SK-N-SH (cell line): ENCODE data around the gene PHYKPL. TPM values are rescaled to one million over a fixed set of nuclear protein-coding genes. Genes with fewer than 3 reads are reported as not detected.

Source experiments
- CTCF ChIA-PET: fragments of 300-600, 350-600 bp; formaldehyde crosslinking; extraction: SDS; loops from one replicate; lab custom pipeline; 2021; lab: Yijun Ruan, JAX
- POLR2A ChIA-PET: fragments of 350-600 bp; sonication (Branson Sonifier 250); formaldehyde crosslinking; extraction: SDS; loops from one replicate; lab custom pipeline; 2020; ENCODE audit warnings: antibody characterized with exemption, inconsistent platforms; lab: Yijun Ruan, JAX
- DNase-seq: peaks from one replicate; pipeline ENCODE4 v3.0.0; 2012
- H2AFZ ChIP-seq: fragments of 200-600 bp; sonication (generic); 2 replicates; pipeline ENCODE4 v1.8.1; 2016; ENCODE audit warnings: antibody characterized with exemption, mild to moderate bottlenecking, low read depth
- H3F3A ChIP-seq: fragments of 200-600 bp; sonication (generic); replicated peaks from 2 replicates; pipeline ENCODE3; 2016; ENCODE audit warnings: antibody characterized with exemption, mild to moderate bottlenecking; ENCODE audit not compliant: insufficient read depth
- H3K27ac ChIP-seq, 2 experiments: fragments of 200-500 bp in 1 of 2; fragments of 200-600 bp in 1 of 2; sonication (Bioruptor generic) in 1 of 2; sonication (generic), shearing (Covaris generic) in 1 of 2; 2 replicates each; pipeline versions ENCODE4 v1.5.1 to v1.6.1; 2014 to 2016; ENCODE audit warnings: low read depth in 2 of 2, inconsistent platforms in 1 of 2, low read length in 1 of 2, mild to moderate bottlenecking in 1 of 2, mixed read lengths in 1 of 2
- H3K27me3 ChIP-seq: fragments of 200-600 bp; sonication (generic), shearing (Covaris generic); 2 replicates; pipeline ENCODE4 v1.6.1; 2016; ENCODE audit warnings: mixed run types; ENCODE audit not compliant: insufficient read depth
- H3K36me3 ChIP-seq, 2 experiments: fragments of 200-500 bp in 1 of 2; fragments of 200-600 bp in 1 of 2; sonication (Bioruptor generic) in 1 of 2; sonication (generic) in 1 of 2; replicated peaks in 1 of 2; 2 replicates each; pipeline versions ENCODE3 to v1.5.1; 2014 to 2016; ENCODE audit warnings: low read length in 1 of 2, mild to moderate bottlenecking in 1 of 2; ENCODE audit not compliant: insufficient read depth in 2 of 2, control insufficient read depth in 1 of 2
- H3K4me1 ChIP-seq, 2 experiments: fragments of 200-500 bp in 1 of 2; fragments of 200-600 bp in 1 of 2; sonication (Bioruptor generic) in 1 of 2; sonication (generic), shearing (Covaris generic) in 1 of 2; 2 replicates each; pipeline versions ENCODE4 v1.5.1 to v1.6.1; 2014 to 2016; ENCODE audit warnings: low read depth in 1 of 2, low read length in 1 of 2, mixed run types in 1 of 2; ENCODE audit not compliant: insufficient read depth in 2 of 2, control insufficient read depth in 1 of 2
- H3K4me2 ChIP-seq: fragments of 200-600 bp; sonication (generic), shearing (Covaris generic); 2 replicates; pipeline ENCODE4 v1.6.1; 2017; ENCODE audit warnings: mixed run types
- H3K4me3 ChIP-seq, 2 experiments: fragments of 200-500 bp in 1 of 2; fragments of 200-600 bp in 1 of 2; sonication (Bioruptor generic) in 1 of 2; sonication (generic), shearing (Covaris generic) in 1 of 2; 2 replicates each; pipeline versions ENCODE4 v1.5.1 to v1.8.1; 2014 to 2016; ENCODE audit warnings: low read depth in 2 of 2, inconsistent platforms in 1 of 2, low read length in 1 of 2, mild to moderate bottlenecking in 1 of 2, mixed read lengths in 1 of 2, moderate library complexity in 1 of 2
- H3K79me2 ChIP-seq: fragments of 200-600 bp; sonication (generic); 2 replicates; pipeline ENCODE4 v1.8.1; 2017; ENCODE audit warnings: mild to moderate bottlenecking; ENCODE audit not compliant: insufficient read depth
- H3K9ac ChIP-seq: fragments of 200-600 bp; sonication (generic); 2 replicates; pipeline ENCODE4 v1.6.1; 2017; ENCODE audit warnings: mixed run types
- H3K9me2 ChIP-seq: fragments of 200-600 bp; sonication (generic); 2 replicates; pipeline ENCODE4 v1.6.1; 2017; ENCODE audit warnings: mixed run types
- H3K9me3 ChIP-seq: fragments of 200-600 bp; sonication (generic); 2 replicates; pipeline ENCODE4 v1.6.1; 2017; ENCODE audit warnings: mixed run types, mild to moderate bottlenecking, moderate library complexity
- H4K20me1 ChIP-seq: fragments of 200-600 bp; sonication (generic); 2 replicates; pipeline ENCODE4 v1.6.1; 2017; ENCODE audit warnings: mild to moderate bottlenecking, mixed run types; ENCODE audit not compliant: insufficient read depth
- CHD2 ChIP-seq: fragments of 150-350 bp; IDR thresholded peaks from 2 replicates; pipeline ENCODE4 v1.6.1; 2018; ENCODE audit warnings: low read length; ENCODE audit not compliant: partially characterized antibody
- CTCF ChIP-seq: fragments of 200-600 bp; sonication (generic); IDR thresholded peaks from 2 replicates; pipeline ENCODE4 v1.6.1; 2017; ENCODE audit warnings: antibody characterized with exemption, mild to moderate bottlenecking, moderate library complexity
- EZH2phosphoT487 ChIP-seq: fragments of 200-600 bp; sonication (generic); IDR thresholded peaks from 2 replicates; pipeline ENCODE4 v1.6.1; 2017; ENCODE audit warnings: low read depth, mixed run types, mild to moderate bottlenecking, antibody characterized with exemption, moderate library complexity, borderline replicate concordance
- FOXM1 ChIP-seq: IDR thresholded peaks from 2 replicates; pipeline ENCODE4 v1.4.0; 2012; ENCODE audit warnings: low read depth, mild to moderate bottlenecking
- IRF3 ChIP-seq: fragments of 150-350 bp; IDR thresholded peaks from 2 replicates; pipeline ENCODE4 v1.6.1; 2016; ENCODE audit warnings: mild to moderate bottlenecking, low read depth, low read length
- MXI1 ChIP-seq: IDR thresholded peaks from 2 replicates; pipeline ENCODE4 v1.6.1; 2012; ENCODE audit warnings: mild to moderate bottlenecking, low read depth, low read length, improper control_type of control experiment
- RCOR1 ChIP-seq: fragments of 150-350 bp; IDR thresholded peaks from 2 replicates; pipeline ENCODE4 v1.6.1; 2017; ENCODE audit warnings: antibody characterized with exemption, low read length
- REST ChIP-seq: IDR thresholded peaks from 2 replicates; pipeline ENCODE4 v1.6.1; 2012; ENCODE audit warnings: mild to moderate bottlenecking, low read depth, low read length, moderate library complexity
- SMC3 ChIP-seq: IDR thresholded peaks from 2 replicates; pipeline ENCODE4 v1.6.1; 2012; ENCODE audit warnings: low read depth, low read length, improper control_type of control experiment
- TAF1 ChIP-seq: IDR thresholded peaks from 2 replicates; pipeline ENCODE4 v1.6.1; 2012; ENCODE audit warnings: low read depth, mild to moderate bottlenecking, low read length, moderate library complexity, borderline replicate concordance
- TCF12 ChIP-seq: IDR thresholded peaks from 2 replicates; pipeline ENCODE4 v1.4.0; 2012
- USF2 ChIP-seq: fragments of 150-350 bp; IDR thresholded peaks from 2 replicates; pipeline ENCODE4 v1.6.1; 2017; ENCODE audit warnings: antibody characterized with exemption, low read length, low read depth, borderline replicate concordance
- YY1 ChIP-seq: IDR thresholded peaks from 2 replicates; pipeline ENCODE4 v1.4.0; 2012; ENCODE audit warnings: low read depth, mild to moderate bottlenecking
- WGBS: methylation state at CpG from one replicate; pipeline ENCODE4 v1.1.6; 2017; ENCODE audit warnings: low lambda C conversion rate; 5-methylcytosine and 5-hydroxymethylcytosine counted together
- polyA plus RNA-seq, 3 experiments: library from polyadenylated mRNA; depleted of rRNA; stranded (reverse); fragments of >200 nt; gene quantifications; 2 replicates each; pipeline ENCODE4 v1.2.3, GENCODE V29; 2012

PHYKPL gene
- polyA plus RNA-seq, 1 of the 3 experiments (the other 2 are of a cell fraction): 46.8 TPM

- H4K20me1 ChIP-seq: no peaks in the 10 kb centered on the region
- no peaks in the 10 kb centered on the region for H3K9me3 ChIP-seq
- ChIA-PET POLR2A (interaction anchor here (1.2 to 1.6 kb wide), 2 partner anchors 9 to 168 kb away, joined by 3 to 4 read pairs; no protein-coding TSS in a partner anchor), CTCF (interaction anchor here (1.4 kb wide), 1 partner anchor 10 kb away, joined by 4 read pairs; no protein-coding TSS in a partner anchor)
- peaks cover 15% of the 10 kb centered on the region for H3F3A ChIP-seq
- H3K4me2 ChIP-seq: no peak overlapping the region
- H3K36me3 ChIP-seq: peaks cover 8 to 17% of the 10 kb centered on the region in 2 experiments
- H2AFZ ChIP-seq: no peak overlapping the region
- H3K4me3 ChIP-seq: no peak overlapping the region
- TF ChIP-seq TAF1: no peak
- TF ChIP-seq USF2: no peak
- TF ChIP-seq EZH2phosphoT487: no peak
- TF ChIP-seq CHD2: no peak
- no peak for TF ChIP-seq TCF12
- no peak for TF ChIP-seq CTCF
- TF ChIP-seq REST: no peak
- TF ChIP-seq YY1: no peak
- no peak for TF ChIP-seq SMC3
- 82% methylated on average over 3 of the region's 3 CpGs for WGBS
- H3K4me1 ChIP-seq: no peaks in the 10 kb centered on the region; a peak in 1 of 4 replicates
- H3K27ac ChIP-seq: no peak overlapping the region
- 0 out of 2 replicates have a peak, but pooled peaks cover 4% of the 10 kb centered on the region for H3K79me2 ChIP-seq
- DNase-seq: no peak
- H3K27me3 ChIP-seq: no peaks in the 10 kb centered on the region
- H3K9ac ChIP-seq: no peak overlapping the region
- H3K9me2 ChIP-seq: no peaks in the 10 kb centered on the region
Observed at GRCh38 chr5:178221282-178221681, 11.3 kb downstream of the PHYKPL start.

- POLR2A ChIA-PET: no interaction called here
- Histone ChIP-seq H3F3A (peaks cover 15% of the 10 kb centered on the region), H3K79me2 (0 out of 2 replicates have a peak, but pooled peaks cover 4% of the 10 kb centered on the region)
- no peak for TF ChIP-seq MXI1
- no peak for TF ChIP-seq FOXM1
- TF ChIP-seq RCOR1: no peak
- TF ChIP-seq REST: no peak
- TF ChIP-seq IRF3: no peak
- TF ChIP-seq TAF1: no peak
Observed at GRCh38 chr5:178218827-178219226, 13.8 kb downstream of the PHYKPL start.

More at GRCh38 chr5:178218827-178219226, 13.8 kb downstream of the PHYKPL start:
- Histone ChIP-seq H3K4me3 (no peak overlapping the region), H4K20me1 (0 out of 2 replicates have a peak, but pooled peaks cover 3% of the 10 kb centered on the region), H3K27ac (0 out of 4 replicates have a peak overlapping the region, but pooled peaks of 1 of the 2 experiments have one; percentile 7), H3K9ac (no peak overlapping the region), H2AFZ (no peak overlapping the region), H3K4me2 (no peak overlapping the region), H3K27me3 (no peaks in the 10 kb centered on the region), H3K9me2 (no peaks in the 10 kb centered on the region), H3K4me1 (peaks cover 0 to 1% of the 10 kb centered on the region in 2 experiments; a peak in 1 of 4 replicates), H3K36me3 (peaks cover 27 to 32% of the 10 kb centered on the region in 2 experiments), H3K9me3 (no peaks in the 10 kb centered on the region)
- no peak for DNase-seq
- CTCF ChIA-PET: interaction anchor here (0.9 kb wide), 1 partner anchor 371 kb away, joined by 3 read pairs; the partner anchor contains the start of gene COL23A1
- 66% methylated on average over 3 of the region's 3 CpGs for WGBS
